Activated CD4-positive, alpha-beta T cell treated with anti-CD3 and anti-CD28 coated beads, Interleukin-2, amount 50 U/mL, for 1 hour (primary cell): ENCODE results near the gene KRTAP4-6.
"Not testable (repeated sequence)": the region's sequence is repeated elsewhere in the genome, so short reads cannot be mapped to it uniquely, and the experiment has no call there.

ENCODE experiments used
- DNase-seq: peaks from one replicate; pipeline ENCODE4 v3.0.0-alpha.2; 2020

The KRTAP4-6 gene

GRCh38 chr17:41140360-41141131 lies at the start of gene KRTAP4-6:
Gene KRTAP4-6 (minus strand): TSS chr17:41140544. CDS start chr17:41140487, 57 bp downstream.
- DNase-seq = no peak

DNA sequence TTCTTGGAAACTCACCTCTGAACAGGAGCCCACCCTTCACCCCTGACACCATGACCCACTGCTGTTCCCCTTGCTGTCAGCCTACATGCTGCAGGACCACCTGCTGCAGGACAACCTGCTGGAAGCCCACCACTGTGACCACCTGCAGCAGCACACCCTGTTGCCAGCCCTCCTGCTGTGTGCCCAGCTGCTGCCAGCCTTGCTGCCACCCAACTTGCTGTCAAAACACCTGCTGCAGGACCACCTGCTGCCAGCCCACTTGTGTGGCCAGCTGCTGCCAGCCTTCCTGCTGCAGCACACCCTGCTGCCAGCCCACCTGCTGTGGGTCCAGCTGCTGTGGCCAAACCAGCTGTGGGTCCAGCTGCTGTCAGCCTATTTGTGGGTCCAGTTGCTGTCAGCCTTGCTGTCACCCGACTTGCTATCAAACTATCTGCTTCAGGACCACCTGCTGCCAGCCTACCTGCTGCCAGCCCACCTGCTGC lies 49.5 kb upstream of the KRTAP4-6 start, which contains the start of gene KRTAP9-1:
Gene KRTAP9-1, plus strand, starts transcription at position 51 of the 482 bp plus-strand sequence. Its CDS starts 0 bp downstream, at position 51.
- not testable (repeated sequence) for DNase-seq

DNA sequence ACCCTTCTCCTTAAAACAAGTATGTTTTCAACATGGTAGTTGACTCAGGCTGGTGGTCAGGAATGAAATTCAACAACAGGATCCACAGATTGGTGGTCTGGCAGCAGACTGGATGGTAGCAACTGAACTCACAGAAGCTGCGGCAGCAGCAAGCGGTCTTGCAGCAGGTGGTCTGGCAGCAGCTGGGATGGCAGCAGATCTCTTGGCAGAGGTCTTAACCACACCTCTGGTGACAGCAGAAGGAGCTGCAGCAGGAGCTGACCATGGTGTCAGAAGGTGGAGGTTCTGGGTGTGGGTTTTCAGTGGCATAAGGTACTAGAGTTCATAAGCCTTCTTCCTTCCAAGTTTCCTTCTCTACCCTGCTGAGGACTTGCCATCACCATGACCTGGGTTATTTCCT lies 46.5 kb upstream of the KRTAP4-6 start:
- no peak for DNase-seq

GRCh38 chr17:41185001-41185400 lies 44.7 kb upstream of the KRTAP4-6 start:
- DNase-seq = no peak

DNA sequence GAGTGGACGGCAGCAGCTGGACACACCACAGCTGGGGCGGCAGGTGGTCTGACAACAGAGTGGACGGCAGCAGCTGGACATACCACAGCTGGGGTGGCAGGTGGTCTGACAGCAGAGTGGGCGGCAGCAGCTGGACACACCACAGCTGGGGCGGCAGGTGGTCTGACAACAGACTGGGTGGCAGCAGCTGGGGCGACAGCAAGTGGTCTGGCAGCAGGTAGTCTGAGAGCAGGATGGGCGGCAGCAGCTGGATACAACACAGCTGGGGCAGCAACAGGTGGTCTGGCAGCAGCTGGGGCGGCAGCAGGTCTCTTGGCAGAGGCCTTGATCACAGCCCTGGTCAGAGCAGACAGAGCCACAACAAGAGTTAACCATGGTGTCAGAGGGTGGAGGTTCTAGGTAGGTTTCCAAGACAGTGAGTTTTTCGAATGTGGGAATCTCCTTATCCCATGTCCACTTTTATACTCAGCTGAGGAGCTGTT lies 44.2 kb upstream of the KRTAP4-6 start, which contains the start of gene KRTAP4-1:
Gene KRTAP4-1, minus strand, starts transcription at position 432 of the 482 bp plus-strand sequence. Its CDS starts 57 bp downstream, at position 375.
- DNase-seq = no peak

- DNase-seq = no peak
Measured at GRCh38 chr17:41178843-41179616, 38.7 kb upstream of the KRTAP4-6 start.

GRCh38 chr17:41178341-41178740 lies 38.0 kb upstream of the KRTAP4-6 start:
- DNase-seq = no peak

DNA sequence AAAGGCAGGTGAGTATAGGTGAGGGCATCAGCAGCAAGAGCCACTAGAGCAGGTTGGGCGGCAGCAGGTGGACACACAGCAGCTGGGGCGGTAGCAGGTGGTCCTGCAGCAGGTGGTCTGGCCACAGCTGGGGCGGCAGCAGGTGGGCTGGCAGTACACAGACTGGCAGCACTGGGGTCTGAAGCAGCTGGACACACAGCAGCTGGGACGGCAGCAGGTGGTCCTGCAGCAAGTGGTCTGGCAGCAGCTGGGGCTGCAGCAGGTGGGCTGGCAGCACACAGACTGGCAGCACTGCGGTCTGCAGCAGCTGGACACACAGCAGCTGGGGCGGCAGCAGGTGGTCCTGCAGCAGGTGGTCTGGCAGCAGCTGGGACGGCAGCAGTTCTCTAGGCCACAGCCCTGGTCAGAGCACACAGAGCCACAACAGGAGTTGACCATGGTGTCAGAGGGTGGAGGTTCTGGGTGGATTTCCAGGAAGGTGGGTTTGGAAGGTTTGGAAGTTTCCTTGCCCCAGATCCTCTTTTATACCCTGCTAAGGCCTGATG lies 37.5 kb upstream of the KRTAP4-6 start, which contains the start of gene KRTAP4-2:
Gene KRTAP4-2, minus strand, starts transcription at position 495 of the 545 bp plus-strand sequence. Its CDS starts 57 bp downstream, at position 438.
- DNase-seq = no peak

GRCh38 chr17:41176744-41177387 lies 36.5 kb upstream of the KRTAP4-6 start:
- no peak for DNase-seq

- no peak for DNase-seq
Measured at GRCh38 chr17:41171886-41172285, 31.5 kb upstream of the KRTAP4-6 start.

GRCh38 chr17:41168121-41168520 lies 27.8 kb upstream of the KRTAP4-6 start, which contains the start of gene KRTAP4-3:
Gene KRTAP4-3 (minus strand): TSS chr17:41168221. CDS start chr17:41168172, 49 bp downstream.
- DNase-seq = no peak

GRCh38 chr17:41167561-41167960 lies 27.2 kb upstream of the KRTAP4-6 start:
- DNase-seq = no peak

DNA sequence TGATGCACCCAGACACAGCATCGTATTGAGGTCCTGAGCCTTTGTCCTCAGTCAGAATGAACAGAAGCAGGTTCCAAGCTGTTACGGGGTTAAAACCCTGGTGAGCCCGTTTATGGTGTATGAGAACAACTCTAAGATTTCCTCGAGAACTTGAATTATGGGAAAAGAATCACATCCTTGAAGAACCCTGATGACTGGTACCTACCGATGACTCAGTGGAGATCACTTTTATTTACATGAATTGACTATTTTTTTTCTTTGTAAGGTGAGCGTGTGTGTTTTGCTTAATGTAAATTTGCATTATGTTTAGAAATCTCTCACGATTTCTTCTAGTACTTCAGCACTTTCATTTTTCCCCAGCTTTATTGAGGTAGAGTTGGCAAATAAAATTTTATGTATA lies 23.5 kb upstream of the KRTAP4-6 start:
- DNase-seq = no peak

DNA sequence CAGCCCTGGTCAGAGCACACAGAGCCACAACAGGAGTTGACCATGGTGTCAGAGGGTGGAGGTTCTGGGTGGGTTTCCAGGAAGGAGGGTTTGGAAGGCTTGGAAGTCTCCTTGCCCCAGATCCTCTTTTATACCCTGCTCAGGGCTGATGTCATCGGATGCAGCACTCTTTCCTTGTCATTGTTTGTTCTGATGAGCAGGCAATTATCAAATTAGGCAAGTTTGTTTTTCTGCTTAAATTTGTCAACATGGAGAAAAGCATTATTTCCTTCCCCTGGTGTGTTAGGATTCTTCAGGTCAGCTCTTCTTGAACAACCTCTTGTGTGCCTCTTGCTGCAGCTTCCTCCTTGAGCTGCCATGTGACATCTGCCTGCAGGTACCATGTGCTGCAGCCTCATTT lies 20.3 kb upstream of the KRTAP4-6 start, which contains the start of gene KRTAP4-4:
Gene KRTAP4-4, minus strand, starts transcription at position 101 of the 400 bp plus-strand sequence. Its CDS starts 57 bp downstream, at position 44.
- no peak for DNase-seq

- DNase-seq = not testable (repeated sequence)
Measured at GRCh38 chr17:41160190-41160589, 19.8 kb upstream of the KRTAP4-6 start.

- DNase-seq = no peak
Measured at GRCh38 chr17:41153856-41154255, 13.5 kb upstream of the KRTAP4-6 start.

GRCh38 chr17:41151525-41151924 lies 11.2 kb upstream of the KRTAP4-6 start:
- DNase-seq = no peak

- DNase-seq = no peak
Measured at GRCh38 chr17:41150026-41150425, 9.7 kb upstream of the KRTAP4-6 start.

GRCh38 chr17:41149652-41149985 lies 9.3 kb upstream of the KRTAP4-6 start, which contains the start of gene KRTAP4-5:
Gene KRTAP4-5 (minus strand): TSS chr17:41149825. CDS start chr17:41149767, 58 bp downstream.
- no peak for DNase-seq

- DNase-seq = not testable (repeated sequence)
Measured at GRCh38 chr17:41148971-41149651, 8.8 kb upstream of the KRTAP4-6 start.

DNA sequence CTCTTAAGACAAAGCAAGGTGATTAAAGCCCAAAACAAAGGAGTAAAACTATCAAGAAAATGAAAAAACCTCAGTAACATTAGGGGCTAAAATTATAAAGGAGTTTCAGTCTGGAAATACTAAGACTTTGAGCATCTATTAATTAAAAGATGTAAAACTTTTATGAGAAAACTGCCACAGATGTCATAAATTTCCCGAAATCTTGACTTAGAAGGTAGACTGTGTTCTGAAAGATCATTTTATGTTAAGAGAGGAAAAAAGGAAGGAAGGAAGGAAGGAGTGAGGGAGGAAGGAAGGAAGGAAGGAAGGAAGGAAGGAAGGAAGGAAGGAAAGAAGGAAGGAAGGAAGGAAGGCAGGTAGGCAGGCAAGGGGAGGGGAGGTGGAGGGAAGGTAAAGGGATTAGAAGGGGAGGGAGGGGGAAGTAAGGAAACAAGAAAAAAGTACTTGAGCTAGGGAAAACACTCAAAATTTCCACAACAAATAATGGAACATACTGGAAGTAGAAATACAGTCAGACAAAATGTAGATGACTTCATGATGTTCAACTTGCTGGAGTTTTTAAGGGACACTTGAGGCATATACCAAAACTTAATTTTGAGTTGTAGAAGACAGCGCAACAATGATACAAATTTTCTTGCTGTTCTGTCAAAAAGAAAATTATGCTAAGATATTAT lies 7.3 kb upstream of the KRTAP4-6 start:
- DNase-seq = no peak
